ENCODE measurements around the gene ZBTB17.

DNA sequence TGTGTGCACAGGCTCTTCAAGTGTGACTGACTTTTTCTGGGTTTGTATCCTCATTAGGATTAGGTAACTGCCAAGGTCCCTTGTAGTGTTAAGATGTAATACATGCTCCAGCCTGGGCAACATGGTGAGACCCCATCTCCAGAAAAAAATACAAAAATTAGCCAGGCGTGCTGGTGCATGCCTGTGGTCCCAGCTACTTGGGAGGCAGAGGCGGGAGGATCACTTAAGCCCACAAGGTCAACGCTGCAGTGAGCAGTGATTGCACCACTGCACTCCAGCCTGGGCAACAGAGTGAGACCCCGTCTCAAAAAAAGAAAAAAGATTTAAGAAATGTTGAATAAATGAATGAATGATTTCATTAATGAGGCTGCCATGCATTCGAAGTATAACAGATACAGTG is 15.1 kb downstream of the ZBTB17 start:
- TF ChIP-seq, protein P1, sequence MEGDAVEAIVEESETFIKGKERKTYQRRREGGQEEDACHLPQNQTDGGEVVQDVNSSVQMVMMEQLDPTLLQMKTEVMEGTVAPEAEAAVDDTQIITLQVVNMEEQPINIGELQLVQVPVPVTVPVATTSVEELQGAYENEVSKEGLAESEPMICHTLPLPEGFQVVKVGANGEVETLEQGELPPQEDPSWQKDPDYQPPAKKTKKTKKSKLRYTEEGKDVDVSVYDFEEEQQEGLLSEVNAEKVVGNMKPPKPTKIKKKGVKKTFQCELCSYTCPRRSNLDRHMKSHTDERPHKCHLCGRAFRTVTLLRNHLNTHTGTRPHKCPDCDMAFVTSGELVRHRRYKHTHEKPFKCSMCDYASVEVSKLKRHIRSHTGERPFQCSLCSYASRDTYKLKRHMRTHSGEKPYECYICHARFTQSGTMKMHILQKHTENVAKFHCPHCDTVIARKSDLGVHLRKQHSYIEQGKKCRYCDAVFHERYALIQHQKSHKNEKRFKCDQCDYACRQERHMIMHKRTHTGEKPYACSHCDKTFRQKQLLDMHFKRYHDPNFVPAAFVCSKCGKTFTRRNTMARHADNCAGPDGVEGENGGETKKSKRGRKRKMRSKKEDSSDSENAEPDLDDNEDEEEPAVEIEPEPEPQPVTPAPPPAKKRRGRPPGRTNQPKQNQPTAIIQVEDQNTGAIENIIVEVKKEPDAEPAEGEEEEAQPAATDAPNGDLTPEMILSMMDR (IDR thresholded peaks at IDR 0.05), result no peak
- no peak for TF ChIP-seq POLR2A (IDR thresholded peaks at IDR 0.05)

All from Peyer's patch (tissue), 4 donors.